Caco-2 (cell line): ENCODE data around the gene MEMO1. TPM values are rescaled to one million over a fixed set of nuclear protein-coding genes. Genes with fewer than 3 reads are reported as not detected.
"Not testable (repeated sequence)": the region's sequence is repeated elsewhere in the genome, so short reads cannot be mapped to it uniquely, and the experiment has no call there.

Experiments
- BruUV-seq: library from RNA; stranded (reverse); fragments of 400-500 nt; replicated peaks from 2 replicates; lab custom pipeline; 2021; lab: Mats Ljungman, UMichigan
- CTCF ChIA-PET: fragments of 300-600 bp; sonication (Branson Sonifier 250); formaldehyde crosslinking; loops from one replicate; lab custom pipeline; 2022; ENCODE audit warnings: antibody characterized with exemption; lab: Charles Lee
- POLR2A ChIA-PET: fragments of 300-600 bp; sonication (Branson Sonifier 250); formaldehyde crosslinking; loops from one replicate; lab custom pipeline; 2022; ENCODE audit warnings: antibody characterized with exemption; lab: Charles Lee
- DNase-seq, 2 experiments: peaks; one replicate each; pipeline versions ENCODE4 v3.0.0 to v3.0.0-alpha.2; 2020 to 2022
- H3K27me3 ChIP-seq: replicated peaks from 2 replicates; pipeline ENCODE4 v1.6.0; 2011; ENCODE audit warnings: low read length; ENCODE audit not compliant: control insufficient read depth, insufficient read depth
- H3K36me3 ChIP-seq: 2 replicates; pipeline ENCODE4 v1.5.1; 2011; ENCODE audit warnings: low read length; ENCODE audit not compliant: control insufficient read depth, insufficient read depth
- H3K4me1 ChIP-seq: fragments of 250-450 bp; sonication (Bioruptor Pico); 2 replicates; pipeline ENCODE4 v1.5.1; 2020; ENCODE audit warnings: mild to moderate bottlenecking
- H3K4me3 ChIP-seq: 2 replicates; pipeline ENCODE4 v1.5.1; 2011; ENCODE audit warnings: low read depth, mild to moderate bottlenecking, control low read depth, low read length
- H3K9me3 ChIP-seq: fragments of 250-450 bp; sonication (Bioruptor Pico); 2 replicates; pipeline ENCODE4 v1.5.1; 2020; ENCODE audit warnings: mild to moderate bottlenecking, moderate library complexity
- H3K27ac Mint-ChIP-seq: one replicate; pipeline ENCODE4 v1.8.0; 2022; ENCODE audit warnings: mixed read lengths; ENCODE audit not compliant: unreplicated experiment
- H3K27me3 Mint-ChIP-seq: one replicate; pipeline ENCODE4 v1.8.0; 2022; ENCODE audit warnings: mixed read lengths; ENCODE audit not compliant: insufficient read depth, unreplicated experiment
- H3K36me3 Mint-ChIP-seq: one replicate; pipeline ENCODE4 v1.8.0; 2022; ENCODE audit warnings: mild to moderate bottlenecking, mixed read lengths; ENCODE audit not compliant: insufficient read depth, unreplicated experiment
- H3K4me1 Mint-ChIP-seq: one replicate; pipeline ENCODE4 v1.8.0; 2022; ENCODE audit warnings: low read depth, mixed read lengths; ENCODE audit not compliant: unreplicated experiment
- H3K4me3 Mint-ChIP-seq: one replicate; pipeline ENCODE4 v1.8.0; 2022; ENCODE audit warnings: mild to moderate bottlenecking, moderate library complexity, mixed read lengths; ENCODE audit not compliant: unreplicated experiment
- H3K9me3 Mint-ChIP-seq: one replicate; pipeline ENCODE4 v1.8.0; 2022; ENCODE audit warnings: mixed read lengths; ENCODE audit not compliant: unreplicated experiment
- CTCF ChIP-seq, 2 experiments: fragments of 200-600 bp in 1 of 2; IDR thresholded peaks; 1 replicate in 1 of 2; 2 replicates in 1 of 2; pipeline versions ENCODE4 v1.5.1 to v1.8.0; 2011 to 2022; ENCODE audit warnings: antibody characterized with exemption in 1 of 2, control low read depth in 1 of 2, inconsistent platforms in 1 of 2, low read depth in 1 of 2, low read length in 1 of 2, mild to moderate bottlenecking in 1 of 2, moderate library complexity in 1 of 2; ENCODE audit not compliant: insufficient read depth in 1 of 2, severe bottlenecking in 1 of 2, unreplicated experiment in 1 of 2
- intact Hi-C: fragments of 100-400 bp; cut with micrococcal nuclease; formaldehyde crosslinking; loops from one replicate; pipeline ENCODE4 v1.10.0; 2022; ENCODE audit not compliant: unreplicated experiment
- total RNA-seq: library from RNA; stranded (reverse); gene quantifications from 2 replicates; pipeline ENCODE4 v1.2.3, GENCODE V29; 2022

The MEMO1 gene
- total RNA-seq, 1 experiment from 2014 or later = 79.0 TPM

- intact Hi-C loops = no loop called here
- no peak for TF ChIP-seq CTCF (IDR thresholded peaks at IDR 0.05; ENCODE audit: insufficient read depth in 1 of 2, low read depth in 1 of 2, low read length in 1 of 2, severe bottlenecking in 1 of 2, unreplicated experiment in 1 of 2)
- DNase-seq = no peak
- H3K27me3 Mint-ChIP-seq = no peaks in the 10 kb centered on the region
- H3K9me3 Mint-ChIP-seq = peaks cover 16% of the 10 kb centered on the region
- peaks cover 15% of the 10 kb centered on the region; the same call in 1 of the 2 replicates for H3K9me3 ChIP-seq
- H3K36me3 Mint-ChIP-seq = peaks cover 76% of the 10 kb centered on the region
- CTCF ChIA-PET = no interaction called here
- H3K4me3 ChIP-seq = no peak overlapping the region
- POLR2A ChIA-PET = no interaction called here
- H3K4me1 ChIP-seq = no peaks in the 10 kb centered on the region
- H3K36me3 ChIP-seq = peaks cover 2% of the 10 kb centered on the region; the same call in 1 of the 2 replicates
- peaks cover 7% of the 10 kb centered on the region for H3K4me1 Mint-ChIP-seq
- BruUV-seq = no TSS peak
- H3K27ac Mint-ChIP-seq = no peak overlapping the region
- no peak overlapping the region for H3K4me3 Mint-ChIP-seq
- no peaks in the 10 kb centered on the region for H3K27me3 ChIP-seq
These were observed 107.6 kb downstream of the MEMO1 start for GRCh38 chr2:31903109-31903780.

GRCh38 chr2:31901900-31902299 lies 108.9 kb downstream of the MEMO1 start:
- peaks cover 7% of the 10 kb centered on the region for H3K4me1 Mint-ChIP-seq

GRCh38 chr2:31900156-31900555 lies 110.7 kb downstream of the MEMO1 start:
- DNase-seq, H3K27me3 Mint-ChIP-seq, H3K27me3 ChIP-seq, POLR2A ChIA-PET, H3K4me1 ChIP-seq, H3K4me1 Mint-ChIP-seq, H3K4me3 ChIP-seq, H3K4me3 Mint-ChIP-seq, BruUV-seq, H3K27ac Mint-ChIP-seq, CTCF ChIA-PET, H3K36me3 ChIP-seq, intact Hi-C loops: not testable (repeated sequence)
- peaks cover 82% of the 10 kb centered on the region for H3K36me3 Mint-ChIP-seq
- H3K9me3 ChIP-seq = peaks cover 15% of the 10 kb centered on the region; the same call in 1 of the 2 replicates
- peaks cover 28% of the 10 kb centered on the region for H3K9me3 Mint-ChIP-seq

More at GRCh38 chr2:31901900-31902299, 108.9 kb downstream of the MEMO1 start:
- Mint-ChIP-seq H3K4me3 (no peak overlapping the region), H3K36me3 (peaks cover 86% of the 10 kb centered on the region), H3K27me3 (no peaks in the 10 kb centered on the region), H3K9me3 (peaks cover 28% of the 10 kb centered on the region), H3K27ac (no peak overlapping the region)
- DNase-seq = no peak
- Histone ChIP-seq H3K9me3 (peaks cover 15% of the 10 kb centered on the region; the same call in 1 of the 2 replicates), H3K27me3 (no peaks in the 10 kb centered on the region), H3K4me3 (no peak overlapping the region), H3K36me3 (peaks cover 2% of the 10 kb centered on the region; the same call in 1 of the 2 replicates), H3K4me1 (no peaks in the 10 kb centered on the region)
- TF ChIP-seq CTCF (IDR thresholded peaks at IDR 0.05; ENCODE audit: insufficient read depth in 1 of 2, low read depth in 1 of 2, low read length in 1 of 2, severe bottlenecking in 1 of 2, unreplicated experiment in 1 of 2) = no peak
- ChIA-PET POLR2A (no interaction called here), CTCF (no interaction called here)
- no TSS peak for BruUV-seq
- intact Hi-C loops = no loop called here

- H3K4me1 Mint-ChIP-seq, POLR2A ChIA-PET, H3K4me3 ChIP-seq, H3K36me3 ChIP-seq, CTCF ChIA-PET, H3K27ac Mint-ChIP-seq, H3K4me1 ChIP-seq, H3K27me3 ChIP-seq, H3K4me3 Mint-ChIP-seq, intact Hi-C loops, H3K27me3 Mint-ChIP-seq, DNase-seq: not testable (repeated sequence)
- BruUV-seq = TSS peak; percentile 6
- peaks cover 28% of the 10 kb centered on the region for H3K9me3 Mint-ChIP-seq
- peaks cover 83% of the 10 kb centered on the region for H3K36me3 Mint-ChIP-seq
- H3K9me3 ChIP-seq = peaks cover 15% of the 10 kb centered on the region; the same call in 1 of the 2 replicates
These were observed 112.5 kb downstream of the MEMO1 start for GRCh38 chr2:31898346-31898745.

- H3K36me3 ChIP-seq, H3K4me1 Mint-ChIP-seq, H3K27me3 Mint-ChIP-seq, POLR2A ChIA-PET, H3K4me3 Mint-ChIP-seq, H3K27me3 ChIP-seq, DNase-seq, CTCF ChIA-PET, BruUV-seq, H3K4me1 ChIP-seq, intact Hi-C loops, H3K27ac Mint-ChIP-seq, H3K4me3 ChIP-seq: not testable (repeated sequence)
- H3K9me3 ChIP-seq = peaks cover 15% of the 10 kb centered on the region; the same call in 1 of the 2 replicates
- Mint-ChIP-seq H3K9me3 (peaks cover 28% of the 10 kb centered on the region), H3K36me3 (peaks cover 73% of the 10 kb centered on the region)
These were observed 113.5 kb downstream of the MEMO1 start for GRCh38 chr2:31897340-31897739.
